WTC11 (cell line): Measurements from ENCODE around the gene SPSB2.
"Not testable (repeated sequence)": the region's sequence is repeated elsewhere in the genome, so short reads cannot be mapped to it uniquely, and the experiment has no call there.

Source experiments
- ATF2 ChIP-seq: sonication (generic); formaldehyde crosslinking; IDR thresholded peaks from 2 replicates; pipeline ENCODE4 v1.8.1; 2022; ENCODE audit warnings: low read depth, missing genetic modification reagents, borderline replicate concordance
- ELF4 ChIP-seq: sonication (generic); formaldehyde crosslinking; IDR thresholded peaks from 2 replicates; pipeline ENCODE4 v1.8.1; 2022; ENCODE audit warnings: low read depth, mild to moderate bottlenecking, moderate library complexity, missing genetic modification reagents
- ESRRA ChIP-seq: sonication (generic); formaldehyde crosslinking; IDR thresholded peaks from 2 replicates; pipeline ENCODE4 v1.8.1; 2022; ENCODE audit warnings: mild to moderate bottlenecking, missing genetic modification reagents, borderline replicate concordance
- JUN ChIP-seq: sonication (generic); formaldehyde crosslinking; IDR thresholded peaks from 2 replicates; pipeline ENCODE4 v1.8.0; 2023; ENCODE audit warnings: mild to moderate bottlenecking, missing genetic modification reagents
- NR3C1 ChIP-seq: sonication (generic); formaldehyde crosslinking; conservative IDR thresholded peaks from 2 replicates; pipeline ENCODE4 v1.8.1; 2023; ENCODE audit warnings: low read depth, mild to moderate bottlenecking, missing genetic modification reagents
- USF2 ChIP-seq: sonication (generic); formaldehyde crosslinking; IDR thresholded peaks from 2 replicates; pipeline ENCODE4 v1.8.1; 2023; ENCODE audit warnings: mild to moderate bottlenecking, missing genetic modification reagents, moderate library complexity
- ZBTB21 ChIP-seq: sonication (generic); formaldehyde crosslinking; IDR thresholded peaks from 2 replicates; pipeline ENCODE4 v1.8.1; 2023; ENCODE audit warnings: mild to moderate bottlenecking, missing genetic modification reagents, borderline replicate concordance
- ZMAT4 ChIP-seq: fragments of 250-450 bp; sonication (Bioruptor Pico); IDR thresholded peaks from 2 replicates; pipeline ENCODE4 v1.9.0; 2021; ENCODE audit warnings: mild to moderate bottlenecking
- ZNF138 ChIP-seq: sonication (generic); formaldehyde crosslinking; conservative IDR thresholded peaks from 2 replicates; pipeline ENCODE4 v1.8.1; 2022; ENCODE audit warnings: mild to moderate bottlenecking, moderate library complexity, missing genetic modification reagents
- TF ChIP-seq, protein P1 (sequence below): sonication (generic); formaldehyde crosslinking; IDR thresholded peaks from 2 replicates; pipeline ENCODE4 v1.8.0; 2022; ENCODE audit warnings: mild to moderate bottlenecking, missing genetic modification reagents
- TF ChIP-seq, protein P2 (sequence below): fragments of 200-600 bp; IDR thresholded peaks from 2 replicates; pipeline ENCODE4 v1.8.0; 2022; ENCODE audit warnings: antibody characterized with exemption
- TF ChIP-seq, protein P3 (sequence below): sonication (generic); formaldehyde crosslinking; IDR thresholded peaks from 2 replicates; pipeline ENCODE4 v1.8.1; 2023; ENCODE audit warnings: mild to moderate bottlenecking, missing genetic modification reagents, borderline replicate concordance
- TF ChIP-seq, protein P4 (sequence below): fragments of 250-450 bp; sonication (Bioruptor Pico); IDR thresholded peaks from 2 replicates; pipeline ENCODE4 v2.1.2; 2022; ENCODE audit warnings: mild to moderate bottlenecking, moderate library complexity

GRCh38 chr12:6874015-6874368, 889 bp upstream of the SPSB2 start:
- TF ChIP-seq, protein P1, sequence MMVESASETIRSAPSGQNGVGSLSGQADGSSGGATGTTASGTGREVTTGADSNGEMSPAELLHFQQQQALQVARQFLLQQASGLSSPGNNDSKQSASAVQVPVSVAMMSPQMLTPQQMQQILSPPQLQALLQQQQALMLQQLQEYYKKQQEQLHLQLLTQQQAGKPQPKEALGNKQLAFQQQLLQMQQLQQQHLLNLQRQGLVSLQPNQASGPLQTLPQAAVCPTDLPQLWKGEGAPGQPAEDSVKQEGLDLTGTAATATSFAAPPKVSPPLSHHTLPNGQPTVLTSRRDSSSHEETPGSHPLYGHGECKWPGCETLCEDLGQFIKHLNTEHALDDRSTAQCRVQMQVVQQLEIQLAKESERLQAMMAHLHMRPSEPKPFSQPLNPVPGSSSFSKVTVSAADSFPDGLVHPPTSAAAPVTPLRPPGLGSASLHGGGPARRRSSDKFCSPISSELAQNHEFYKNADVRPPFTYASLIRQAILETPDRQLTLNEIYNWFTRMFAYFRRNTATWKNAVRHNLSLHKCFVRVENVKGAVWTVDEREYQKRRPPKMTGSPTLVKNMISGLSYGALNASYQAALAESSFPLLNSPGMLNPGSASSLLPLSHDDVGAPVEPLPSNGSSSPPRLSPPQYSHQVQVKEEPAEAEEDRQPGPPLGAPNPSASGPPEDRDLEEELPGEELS (CRISPR knock-in tag) = not testable (repeated sequence)
- TF ChIP-seq USF2 (CRISPR knock-in tag); JUN (CRISPR knock-in tag); ATF2 (CRISPR knock-in tag); ESRRA (CRISPR knock-in tag); NR3C1 (CRISPR knock-in tag); ZMAT4 (CRISPR knock-in tag); ZNF138; ZBTB21; ELF4 (CRISPR knock-in tag): not testable (repeated sequence)
- TF ChIP-seq, protein P2, sequence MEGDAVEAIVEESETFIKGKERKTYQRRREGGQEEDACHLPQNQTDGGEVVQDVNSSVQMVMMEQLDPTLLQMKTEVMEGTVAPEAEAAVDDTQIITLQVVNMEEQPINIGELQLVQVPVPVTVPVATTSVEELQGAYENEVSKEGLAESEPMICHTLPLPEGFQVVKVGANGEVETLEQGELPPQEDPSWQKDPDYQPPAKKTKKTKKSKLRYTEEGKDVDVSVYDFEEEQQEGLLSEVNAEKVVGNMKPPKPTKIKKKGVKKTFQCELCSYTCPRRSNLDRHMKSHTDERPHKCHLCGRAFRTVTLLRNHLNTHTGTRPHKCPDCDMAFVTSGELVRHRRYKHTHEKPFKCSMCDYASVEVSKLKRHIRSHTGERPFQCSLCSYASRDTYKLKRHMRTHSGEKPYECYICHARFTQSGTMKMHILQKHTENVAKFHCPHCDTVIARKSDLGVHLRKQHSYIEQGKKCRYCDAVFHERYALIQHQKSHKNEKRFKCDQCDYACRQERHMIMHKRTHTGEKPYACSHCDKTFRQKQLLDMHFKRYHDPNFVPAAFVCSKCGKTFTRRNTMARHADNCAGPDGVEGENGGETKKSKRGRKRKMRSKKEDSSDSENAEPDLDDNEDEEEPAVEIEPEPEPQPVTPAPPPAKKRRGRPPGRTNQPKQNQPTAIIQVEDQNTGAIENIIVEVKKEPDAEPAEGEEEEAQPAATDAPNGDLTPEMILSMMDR = not testable (repeated sequence)
- TF ChIP-seq, protein P3, sequence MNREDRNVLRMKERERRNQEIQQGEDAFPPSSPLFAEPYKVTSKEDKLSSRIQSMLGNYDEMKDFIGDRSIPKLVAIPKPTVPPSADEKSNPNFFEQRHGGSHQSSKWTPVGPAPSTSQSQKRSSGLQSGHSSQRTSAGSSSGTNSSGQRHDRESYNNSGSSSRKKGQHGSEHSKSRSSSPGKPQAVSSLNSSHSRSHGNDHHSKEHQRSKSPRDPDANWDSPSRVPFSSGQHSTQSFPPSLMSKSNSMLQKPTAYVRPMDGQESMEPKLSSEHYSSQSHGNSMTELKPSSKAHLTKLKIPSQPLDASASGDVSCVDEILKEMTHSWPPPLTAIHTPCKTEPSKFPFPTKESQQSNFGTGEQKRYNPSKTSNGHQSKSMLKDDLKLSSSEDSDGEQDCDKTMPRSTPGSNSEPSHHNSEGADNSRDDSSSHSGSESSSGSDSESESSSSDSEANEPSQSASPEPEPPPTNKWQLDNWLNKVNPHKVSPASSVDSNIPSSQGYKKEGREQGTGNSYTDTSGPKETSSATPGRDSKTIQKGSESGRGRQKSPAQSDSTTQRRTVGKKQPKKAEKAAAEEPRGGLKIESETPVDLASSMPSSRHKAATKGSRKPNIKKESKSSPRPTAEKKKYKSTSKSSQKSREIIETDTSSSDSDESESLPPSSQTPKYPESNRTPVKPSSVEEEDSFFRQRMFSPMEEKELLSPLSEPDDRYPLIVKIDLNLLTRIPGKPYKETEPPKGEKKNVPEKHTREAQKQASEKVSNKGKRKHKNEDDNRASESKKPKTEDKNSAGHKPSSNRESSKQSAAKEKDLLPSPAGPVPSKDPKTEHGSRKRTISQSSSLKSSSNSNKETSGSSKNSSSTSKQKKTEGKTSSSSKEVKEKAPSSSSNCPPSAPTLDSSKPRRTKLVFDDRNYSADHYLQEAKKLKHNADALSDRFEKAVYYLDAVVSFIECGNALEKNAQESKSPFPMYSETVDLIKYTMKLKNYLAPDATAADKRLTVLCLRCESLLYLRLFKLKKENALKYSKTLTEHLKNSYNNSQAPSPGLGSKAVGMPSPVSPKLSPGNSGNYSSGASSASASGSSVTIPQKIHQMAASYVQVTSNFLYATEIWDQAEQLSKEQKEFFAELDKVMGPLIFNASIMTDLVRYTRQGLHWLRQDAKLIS (CRISPR knock-in tag) = not testable (repeated sequence)
- TF ChIP-seq, protein P4, sequence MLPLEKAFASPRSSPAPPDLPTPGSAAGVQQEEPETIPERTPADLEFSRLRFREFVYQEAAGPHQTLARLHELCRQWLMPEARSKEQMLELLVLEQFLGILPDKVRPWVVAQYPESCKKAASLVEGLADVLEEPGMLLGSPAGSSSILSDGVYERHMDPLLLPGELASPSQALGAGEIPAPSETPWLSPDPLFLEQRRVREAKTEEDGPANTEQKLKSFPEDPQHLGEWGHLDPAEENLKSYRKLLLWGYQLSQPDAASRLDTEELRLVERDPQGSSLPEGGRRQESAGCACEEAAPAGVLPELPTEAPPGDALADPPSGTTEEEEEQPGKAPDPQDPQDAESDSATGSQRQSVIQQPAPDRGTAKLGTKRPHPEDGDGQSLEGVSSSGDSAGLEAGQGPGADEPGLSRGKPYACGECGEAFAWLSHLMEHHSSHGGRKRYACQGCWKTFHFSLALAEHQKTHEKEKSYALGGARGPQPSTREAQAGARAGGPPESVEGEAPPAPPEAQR = not testable (repeated sequence)
